Neural crest cell (in vitro differentiated cells): ENCODE results near the gene SMPD2. TPM values are rescaled to one million over a fixed set of nuclear protein-coding genes. Genes with fewer than 3 reads are reported as not detected.

Experiments used
- DNase-seq: peaks from one replicate; pipeline ENCODE4 v3.0.0; 2021; ENCODE audit warnings: low read depth, mixed read lengths, low spot score
- H3K27ac Mint-ChIP-seq: one replicate; pipeline ENCODE4 v1.8.0; 2021; ENCODE audit warnings: mild to moderate bottlenecking, mixed read lengths; ENCODE audit not compliant: unreplicated experiment
- H3K27me3 Mint-ChIP-seq: 2 replicates; pipeline ENCODE4 v1.8.0; 2021; ENCODE audit warnings: low read depth, mild to moderate bottlenecking, mixed read lengths
- H3K36me3 Mint-ChIP-seq: 2 replicates; pipeline ENCODE4 v1.8.0; 2021; ENCODE audit warnings: low read depth, mild to moderate bottlenecking, mixed read lengths
- H3K4me1 Mint-ChIP-seq: 2 replicates; pipeline ENCODE4 v1.8.0; 2021; ENCODE audit warnings: mixed read lengths
- H3K4me3 Mint-ChIP-seq: one replicate; pipeline ENCODE4 v1.8.0; 2021; ENCODE audit warnings: mild to moderate bottlenecking, mixed read lengths
- H3K9me3 Mint-ChIP-seq: 2 replicates; pipeline ENCODE4 v1.8.0; 2021; ENCODE audit warnings: mixed read lengths
- total RNA-seq: library from RNA; stranded (reverse); gene quantifications from 2 replicates; pipeline ENCODE4 v1.2.1, GENCODE V29; 2021
- TF ChIP-seq, protein P1 (sequence below): fragments of 200-600 bp; sonication (generic); conservative IDR thresholded peaks from 2 replicates; pipeline ENCODE4 v1.5.0; 2021; ENCODE audit warnings: antibody characterized with exemption, mild to moderate bottlenecking

SMPD2 gene
- total RNA-seq, 1 donor from 2014 or later, result 9.7 TPM

DNA sequence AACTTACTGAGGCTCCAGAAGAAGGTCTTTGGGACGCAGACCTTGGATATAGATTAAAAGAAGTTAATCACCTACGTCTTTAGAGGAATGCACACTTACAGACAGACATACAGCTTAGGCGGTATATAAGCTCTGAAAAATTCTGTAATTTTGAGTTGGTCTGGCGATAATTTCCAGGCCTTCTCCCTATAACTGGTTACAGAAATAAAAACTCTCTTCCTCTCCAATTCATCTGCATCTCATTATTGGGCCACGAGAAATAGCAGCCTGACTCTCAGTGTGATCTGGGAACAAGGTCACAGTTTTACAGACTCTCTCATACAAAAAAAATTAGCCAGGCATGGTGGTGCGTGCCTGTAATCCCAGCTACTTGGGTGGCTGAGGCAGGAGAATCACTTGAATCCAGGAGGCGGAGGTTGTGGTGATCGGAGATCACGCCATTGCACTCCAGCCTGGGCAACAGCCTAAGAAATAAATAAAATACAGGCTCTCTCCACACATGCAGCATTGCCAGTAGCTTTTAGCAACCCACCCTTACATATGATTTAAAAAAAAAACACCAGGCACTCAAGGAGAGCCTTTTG is 37.8 kb downstream of the SMPD2 start:
- TF ChIP-seq, protein P1, sequence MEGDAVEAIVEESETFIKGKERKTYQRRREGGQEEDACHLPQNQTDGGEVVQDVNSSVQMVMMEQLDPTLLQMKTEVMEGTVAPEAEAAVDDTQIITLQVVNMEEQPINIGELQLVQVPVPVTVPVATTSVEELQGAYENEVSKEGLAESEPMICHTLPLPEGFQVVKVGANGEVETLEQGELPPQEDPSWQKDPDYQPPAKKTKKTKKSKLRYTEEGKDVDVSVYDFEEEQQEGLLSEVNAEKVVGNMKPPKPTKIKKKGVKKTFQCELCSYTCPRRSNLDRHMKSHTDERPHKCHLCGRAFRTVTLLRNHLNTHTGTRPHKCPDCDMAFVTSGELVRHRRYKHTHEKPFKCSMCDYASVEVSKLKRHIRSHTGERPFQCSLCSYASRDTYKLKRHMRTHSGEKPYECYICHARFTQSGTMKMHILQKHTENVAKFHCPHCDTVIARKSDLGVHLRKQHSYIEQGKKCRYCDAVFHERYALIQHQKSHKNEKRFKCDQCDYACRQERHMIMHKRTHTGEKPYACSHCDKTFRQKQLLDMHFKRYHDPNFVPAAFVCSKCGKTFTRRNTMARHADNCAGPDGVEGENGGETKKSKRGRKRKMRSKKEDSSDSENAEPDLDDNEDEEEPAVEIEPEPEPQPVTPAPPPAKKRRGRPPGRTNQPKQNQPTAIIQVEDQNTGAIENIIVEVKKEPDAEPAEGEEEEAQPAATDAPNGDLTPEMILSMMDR, result no peak
- DNase-seq, result no peak
- Mint-ChIP-seq H3K4me1 (peaks cover 41% of the 10 kb centered on the region), H3K27ac (peak overlapping the region; percentile 7), H3K9me3 (no peaks in the 10 kb centered on the region), H3K4me3 (peak overlapping the region; percentile 64), H3K27me3 (no peaks in the 10 kb centered on the region), H3K36me3 (peaks cover 27% of the 10 kb centered on the region)

DNA sequence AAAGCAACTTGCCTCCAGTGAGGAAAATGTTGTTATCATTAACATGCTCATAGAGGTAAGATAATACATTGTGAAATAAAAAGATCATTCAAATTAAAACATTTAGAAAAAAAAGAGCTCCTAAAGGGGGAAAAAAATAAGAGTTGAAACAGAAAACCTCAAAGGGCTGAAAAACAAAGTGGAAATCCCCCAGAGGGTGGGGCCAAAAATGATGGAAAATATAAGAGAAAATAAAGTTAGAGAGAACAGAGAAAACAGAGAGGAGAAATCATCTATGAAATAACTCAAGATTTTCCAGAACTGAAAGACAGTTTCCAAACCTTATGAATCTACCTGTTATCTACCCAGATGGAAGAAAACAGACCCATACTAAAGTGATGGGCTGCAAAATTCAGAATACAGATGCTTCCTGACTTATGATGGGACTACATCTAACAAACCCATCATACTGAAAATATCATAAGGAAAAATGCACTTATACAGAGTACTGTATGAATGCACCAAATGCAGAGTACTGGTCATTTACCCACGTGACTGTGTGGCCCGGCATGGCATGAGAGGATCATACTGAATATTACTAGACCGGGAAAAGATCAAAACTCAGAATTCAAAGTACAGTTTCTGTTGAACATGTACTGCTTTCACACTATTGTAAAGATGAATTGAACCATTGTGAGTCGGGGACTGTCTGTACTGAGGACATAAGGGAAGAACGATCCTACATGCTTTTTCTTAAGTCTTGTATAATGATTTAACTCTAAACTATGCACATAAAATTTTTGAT is 38.5 kb downstream of the SMPD2 start:
- TF ChIP-seq, protein P1, result no peak
- peaks cover 24% of the 10 kb centered on the region for H3K36me3 Mint-ChIP-seq

DNA sequence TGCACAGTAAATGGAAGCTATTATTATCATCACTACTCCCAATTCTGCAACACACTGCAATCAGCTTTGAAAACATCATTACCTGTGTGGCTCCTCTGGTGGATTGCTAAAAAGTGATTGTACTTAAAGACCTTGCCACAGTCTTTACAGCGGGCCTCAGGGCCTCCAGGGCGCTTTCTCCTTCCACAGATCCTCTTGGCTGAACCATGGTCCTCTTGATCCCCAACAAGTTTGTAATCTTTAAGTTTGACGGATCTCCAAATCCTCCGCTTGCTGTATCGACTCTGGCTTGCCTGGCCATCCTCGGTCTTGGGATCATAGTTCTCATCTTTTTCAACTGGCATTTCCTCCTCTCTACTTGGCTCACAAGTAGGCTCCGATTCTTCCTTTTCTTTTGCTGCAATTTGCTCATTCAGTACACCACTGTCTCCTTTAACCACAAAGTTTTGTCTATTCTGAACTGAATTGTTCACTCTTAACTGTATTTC is 40.5 kb downstream of the SMPD2 start:
- peaks cover 13% of the 10 kb centered on the region for H3K27me3 Mint-ChIP-seq
- TF ChIP-seq, protein P1, result no peak
- H3K27ac Mint-ChIP-seq, result no peak overlapping the region
- H3K4me3 Mint-ChIP-seq, result peak overlapping the region; percentile 97
- peaks cover 41% of the 10 kb centered on the region for H3K4me1 Mint-ChIP-seq
- H3K36me3 Mint-ChIP-seq, result peaks cover 21% of the 10 kb centered on the region
- H3K9me3 Mint-ChIP-seq, result no peaks in the 10 kb centered on the region
- no peak for DNase-seq

More for the DNA sequence above, 38.5 kb downstream of the SMPD2 start:
- peak overlapping the region; percentile 7 for H3K27ac Mint-ChIP-seq
- peak overlapping the region; percentile 64 for H3K4me3 Mint-ChIP-seq
- H3K27me3 Mint-ChIP-seq, result peaks cover under 1% of the 10 kb centered on the region
- DNase-seq, result no peak
- H3K4me1 Mint-ChIP-seq, result peaks cover 41% of the 10 kb centered on the region
- H3K9me3 Mint-ChIP-seq, result no peaks in the 10 kb centered on the region

DNA sequence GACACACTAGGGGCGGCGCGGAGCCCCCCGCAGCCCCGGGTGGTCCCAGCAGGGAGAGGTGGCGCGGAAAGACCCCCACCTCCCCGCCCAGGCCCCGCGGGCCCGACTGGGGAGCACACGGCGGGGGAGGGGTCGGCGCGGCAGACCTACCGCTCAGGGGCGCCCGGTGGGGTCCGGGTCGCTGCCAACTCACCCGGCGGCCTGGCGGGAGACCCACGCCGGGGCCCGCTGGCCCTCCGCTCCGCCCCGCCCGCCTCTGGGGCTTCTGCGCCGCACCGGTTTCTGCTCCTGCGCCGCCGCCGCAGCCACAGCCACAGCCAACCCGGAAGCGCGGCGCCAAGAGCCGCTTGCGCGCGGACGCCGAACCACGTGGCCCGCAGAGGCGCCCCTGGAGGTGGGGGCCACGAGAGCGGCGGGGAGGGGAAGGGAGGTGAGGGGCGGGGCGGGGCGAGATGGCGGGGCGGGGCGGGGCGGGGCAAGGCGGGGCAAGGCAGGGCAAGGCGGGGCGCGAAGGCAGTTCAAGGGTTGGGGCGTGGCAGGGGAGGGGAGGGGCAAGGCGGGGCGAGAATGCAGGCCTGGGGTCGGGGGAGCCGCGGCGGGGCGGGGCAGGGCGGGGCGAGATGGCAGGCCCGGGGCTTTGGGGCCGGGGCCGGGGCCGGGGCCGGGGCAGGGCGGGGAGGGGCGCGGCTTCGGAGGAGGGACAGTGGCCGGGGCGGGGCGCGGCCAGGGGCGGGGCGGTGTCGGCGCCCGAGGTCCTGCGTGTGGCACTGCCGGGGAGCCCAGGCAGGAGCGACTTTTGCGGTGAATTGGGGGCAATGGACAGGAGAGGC is 42.6 kb downstream of the SMPD2 start, which contains the start of gene ZBTB24:
ZBTB24 (minus strand) TSS at position 315 of the 830 bp plus-strand sequence. CDS start 1,193 bp downstream, outside the sequence.
- no peak within 1 kb of the TSS for H3K27ac Mint-ChIP-seq
- H3K9me3 Mint-ChIP-seq, result no peaks in the 10 kb centered on the region
- H3K27me3 Mint-ChIP-seq, result peaks cover 19% of the 10 kb centered on the region
- peak; percentile 73 for DNase-seq
- TF ChIP-seq, protein P1, result no peak
- H3K4me3 Mint-ChIP-seq, result peak within 1 kb of the TSS; percentile 97
- H3K4me1 Mint-ChIP-seq, result peaks cover 37% of the 10 kb centered on the region
- H3K36me3 Mint-ChIP-seq, result peaks cover 18% of the 10 kb centered on the region

DNA sequence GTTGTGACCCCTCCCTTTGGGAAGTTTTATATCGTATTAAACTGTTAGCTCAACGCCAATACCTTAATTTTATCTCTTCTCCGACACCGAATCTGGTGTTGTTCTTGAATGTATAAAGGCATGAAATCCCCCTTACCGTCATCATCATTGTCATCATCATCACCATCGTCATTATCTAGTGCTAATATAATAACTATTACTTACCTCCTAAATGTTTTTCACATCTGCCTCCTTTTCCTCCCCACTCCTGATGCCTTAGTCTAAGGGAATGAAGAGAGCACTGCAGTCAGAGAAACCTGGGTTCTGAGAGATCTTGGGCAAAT is 43.2 kb downstream of the SMPD2 start:
- Mint-ChIP-seq H3K36me3 (peaks cover 18% of the 10 kb centered on the region), H3K4me1 (peaks cover 32% of the 10 kb centered on the region), H3K27me3 (peaks cover 19% of the 10 kb centered on the region), H3K4me3 (peak overlapping the region; percentile 84), H3K27ac (no peak overlapping the region), H3K9me3 (no peaks in the 10 kb centered on the region)
- TF ChIP-seq, protein P1, result no peak
- no peak for DNase-seq
